SIG-M5 (cell line): ENCODE measurements around the gene ZNF219.

Source experiments
- DNase-seq: peaks from one replicate; lab custom pipeline; 2025; lab: John Stamatoyannopoulos, UW

ZNF219 gene

GRCh38 chr14:21102521-21103410, 4.3 kb upstream of the ZNF219 start:
- DNase-seq, result no peak

GRCh38 chr14:21101802-21102413, 3.5 kb upstream of the ZNF219 start:
- no peak for DNase-seq

GRCh38 chr14:21100931-21101330, 2.5 kb upstream of the ZNF219 start, which contains the start of gene TMEM253:
TSS of gene TMEM253 (plus strand) at chr14:21101066. CDS start at chr14:21101344, 278 bp downstream.
- no peak for DNase-seq

GRCh38 chr14:21099596-21099985, 1.1 kb upstream of the ZNF219 start:
- DNase-seq, result no peak

- DNase-seq, result no peak
Observed at GRCh38 chr14:21098892-21099595, 589 bp upstream of the ZNF219 start.

- DNase-seq, result no peak
Observed at GRCh38 chr14:21097636-21098075, 799 bp downstream of the ZNF219 start.

- no peak for DNase-seq
Observed at GRCh38 chr14:21096978-21097635, 1.3 kb downstream of the ZNF219 start.

- DNase-seq, result no peak
Observed at GRCh38 chr14:21096438-21096837, 2.0 kb downstream of the ZNF219 start.

GRCh38 chr14:21095430-21096205, 2.8 kb downstream of the ZNF219 start:
- DNase-seq, result no peak

GRCh38 chr14:21093769-21094681, 4.4 kb downstream of the ZNF219 start:
- no peak for DNase-seq

- no peak for DNase-seq
Observed at GRCh38 chr14:21093018-21093417, 5.4 kb downstream of the ZNF219 start.

- DNase-seq, result no peak
Observed at GRCh38 chr14:21092273-21093011, 6.0 kb downstream of the ZNF219 start.

GRCh38 chr14:21091821-21092272, 6.6 kb downstream of the ZNF219 start:
- DNase-seq, result no peak

GRCh38 chr14:21090940-21091663, 7.4 kb downstream of the ZNF219 start:
- no peak for DNase-seq

GRCh38 chr14:21090194-21090939, 8.1 kb downstream of the ZNF219 start:
- DNase-seq, result no peak

- no peak for DNase-seq
Observed at GRCh38 chr14:21089877-21090193, 8.6 kb downstream of the ZNF219 start.

- DNase-seq, result no peak
Observed at GRCh38 chr14:21089271-21089670, 9.2 kb downstream of the ZNF219 start.

GRCh38 chr14:21088687-21089086, 9.8 kb downstream of the ZNF219 start:
- DNase-seq, result no peak
